MM.1S (cell line): Measurements from ENCODE around the gene CHCHD6.

Source experiments
- DNase-seq: peaks from one replicate; pipeline ENCODE4 v3.0.0-alpha.2; 2015
- H2AFZ ChIP-seq: fragments of 300-600 bp; sonication (generic); 2 replicates; pipeline ENCODE4 v1.6.0; 2016; ENCODE audit warnings: antibody characterized with exemption, low read length
- H3F3A ChIP-seq: fragments of 300-600 bp; sonication (generic); 2 replicates; pipeline ENCODE4 v1.6.1; 2016; ENCODE audit warnings: mild to moderate bottlenecking, antibody characterized with exemption, low read length, moderate library complexity, mixed read lengths; ENCODE audit not compliant: insufficient read depth
- H3K27ac ChIP-seq: fragments of 300-600 bp; sonication (generic); 2 replicates; pipeline ENCODE4 v1.5.1; 2016; ENCODE audit warnings: mild to moderate bottlenecking, low read length
- H3K27me3 ChIP-seq: fragments of 300-600 bp; sonication (generic); replicated peaks from 2 replicates; pipeline ENCODE4 v1.6.0; 2016; ENCODE audit warnings: low read length; ENCODE audit not compliant: insufficient read depth
- H3K36me3 ChIP-seq: fragments of 300-600 bp; sonication (generic); replicated peaks from 2 replicates; pipeline ENCODE4 v1.6.1; 2016; ENCODE audit warnings: mild to moderate bottlenecking, low read length, mixed read lengths; ENCODE audit not compliant: insufficient read depth
- H3K4me1 ChIP-seq: fragments of 300-600 bp; sonication (generic); 2 replicates; pipeline ENCODE4 v1.6.1; 2016; ENCODE audit warnings: low read length, mixed read lengths
- H3K4me2 ChIP-seq: fragments of 300-600 bp; sonication (generic); 2 replicates; pipeline ENCODE4 v1.6.0; 2016; ENCODE audit warnings: low read depth, low read length
- H3K4me3 ChIP-seq: fragments of 300-600 bp; sonication (generic); 2 replicates; pipeline ENCODE4 v1.5.1; 2016; ENCODE audit warnings: low read length, mixed read lengths
- H3K79me2 ChIP-seq: fragments of 300-600 bp; sonication (generic); 2 replicates; pipeline ENCODE4 v1.6.1; 2016; ENCODE audit warnings: mixed run types, low read length, mixed read lengths
- H3K9ac ChIP-seq: fragments of 300-600 bp; sonication (generic); 2 replicates; pipeline ENCODE4 v1.6.1; 2016; ENCODE audit warnings: low read length, mixed read lengths
- H3K9me2 ChIP-seq: fragments of 300-600 bp; sonication (generic); replicated peaks from 2 replicates; pipeline ENCODE4 v1.6.1; 2016; ENCODE audit warnings: mild to moderate bottlenecking, low read length, mixed read lengths; ENCODE audit not compliant: insufficient read depth
- H3K9me3 ChIP-seq: fragments of 300-600 bp; sonication (generic); replicated peaks from 2 replicates; pipeline ENCODE4 v1.6.1; 2016; ENCODE audit warnings: mild to moderate bottlenecking, low read length, mixed read lengths; ENCODE audit not compliant: insufficient read depth
- H4K20me1 ChIP-seq: fragments of 300-600 bp; sonication (generic); 2 replicates; pipeline ENCODE4 v1.6.1; 2016; ENCODE audit warnings: mild to moderate bottlenecking, low read length, moderate library complexity, mixed read lengths; ENCODE audit not compliant: insufficient read depth
- EZH2 ChIP-seq: fragments of 300-600 bp; sonication (generic); optimal IDR thresholded peaks from 2 replicates; pipeline ENCODE3; 2017; ENCODE audit warnings: low read depth, mild to moderate bottlenecking, antibody characterized with exemption, low read length, mixed read lengths
- EZH2phosphoT487 ChIP-seq: fragments of 300-600 bp; sonication (generic); IDR thresholded peaks from 2 replicates; pipeline ENCODE4 v1.6.1; 2018; ENCODE audit warnings: antibody characterized with exemption, low read length
- TF ChIP-seq, protein P1 (sequence below): fragments of 300-600 bp; sonication (generic); IDR thresholded peaks from 2 replicates; pipeline ENCODE4 v1.5.1; 2016; ENCODE audit warnings: antibody characterized with exemption, low read length, mixed read lengths

CHCHD6 gene

DNA sequence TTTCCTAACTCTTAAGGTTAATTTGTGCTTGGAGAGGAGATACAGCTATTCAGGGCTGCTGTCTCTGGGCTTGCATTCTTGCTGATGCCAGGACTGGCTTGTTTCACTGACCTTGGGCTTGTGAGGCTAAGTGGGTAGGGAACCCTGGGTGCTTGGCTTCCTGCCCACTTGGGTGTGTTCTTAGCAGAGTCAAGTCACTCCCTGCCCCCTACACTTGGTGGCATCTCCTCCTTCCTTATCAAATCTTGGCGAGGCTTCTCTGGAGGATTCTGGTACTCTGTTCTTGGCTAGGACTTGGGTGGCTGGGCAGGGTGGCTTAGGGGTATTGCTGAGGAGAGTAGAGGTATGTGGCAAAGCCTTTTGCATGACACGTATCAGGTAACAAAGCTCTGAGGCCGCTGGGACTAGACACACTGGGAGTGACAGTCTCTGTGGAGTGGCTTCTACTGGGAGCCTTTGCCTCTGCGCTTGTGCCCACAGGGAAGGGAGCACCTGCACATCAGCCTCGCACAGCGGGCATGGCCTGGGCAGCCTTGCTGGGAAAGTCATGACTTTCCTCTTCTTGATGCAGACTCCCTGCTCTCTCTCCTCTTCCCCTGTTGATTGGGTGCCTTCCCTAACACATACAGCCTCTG, 41.8 kb downstream of the CHCHD6 start:
- Histone ChIP-seq H3K27ac (no peak overlapping the region), H3K9me2 (no peaks in the 10 kb centered on the region), H2AFZ (no peak overlapping the region), H3F3A (no peaks in the 10 kb centered on the region), H3K9ac (no peak overlapping the region), H3K4me2 (no peak overlapping the region), H3K4me1 (no peaks in the 10 kb centered on the region), H4K20me1 (no peaks in the 10 kb centered on the region), H3K4me3 (no peak overlapping the region), H3K27me3 (no peaks in the 10 kb centered on the region), H3K9me3 (no peaks in the 10 kb centered on the region), H3K79me2 (no peaks in the 10 kb centered on the region), H3K36me3 (no peaks in the 10 kb centered on the region)
- no peak for DNase-seq
- TF ChIP-seq EZH2phosphoT487: no peak
- TF ChIP-seq, protein P1, sequence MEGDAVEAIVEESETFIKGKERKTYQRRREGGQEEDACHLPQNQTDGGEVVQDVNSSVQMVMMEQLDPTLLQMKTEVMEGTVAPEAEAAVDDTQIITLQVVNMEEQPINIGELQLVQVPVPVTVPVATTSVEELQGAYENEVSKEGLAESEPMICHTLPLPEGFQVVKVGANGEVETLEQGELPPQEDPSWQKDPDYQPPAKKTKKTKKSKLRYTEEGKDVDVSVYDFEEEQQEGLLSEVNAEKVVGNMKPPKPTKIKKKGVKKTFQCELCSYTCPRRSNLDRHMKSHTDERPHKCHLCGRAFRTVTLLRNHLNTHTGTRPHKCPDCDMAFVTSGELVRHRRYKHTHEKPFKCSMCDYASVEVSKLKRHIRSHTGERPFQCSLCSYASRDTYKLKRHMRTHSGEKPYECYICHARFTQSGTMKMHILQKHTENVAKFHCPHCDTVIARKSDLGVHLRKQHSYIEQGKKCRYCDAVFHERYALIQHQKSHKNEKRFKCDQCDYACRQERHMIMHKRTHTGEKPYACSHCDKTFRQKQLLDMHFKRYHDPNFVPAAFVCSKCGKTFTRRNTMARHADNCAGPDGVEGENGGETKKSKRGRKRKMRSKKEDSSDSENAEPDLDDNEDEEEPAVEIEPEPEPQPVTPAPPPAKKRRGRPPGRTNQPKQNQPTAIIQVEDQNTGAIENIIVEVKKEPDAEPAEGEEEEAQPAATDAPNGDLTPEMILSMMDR: no peak
- no peak for TF ChIP-seq EZH2

DNA sequence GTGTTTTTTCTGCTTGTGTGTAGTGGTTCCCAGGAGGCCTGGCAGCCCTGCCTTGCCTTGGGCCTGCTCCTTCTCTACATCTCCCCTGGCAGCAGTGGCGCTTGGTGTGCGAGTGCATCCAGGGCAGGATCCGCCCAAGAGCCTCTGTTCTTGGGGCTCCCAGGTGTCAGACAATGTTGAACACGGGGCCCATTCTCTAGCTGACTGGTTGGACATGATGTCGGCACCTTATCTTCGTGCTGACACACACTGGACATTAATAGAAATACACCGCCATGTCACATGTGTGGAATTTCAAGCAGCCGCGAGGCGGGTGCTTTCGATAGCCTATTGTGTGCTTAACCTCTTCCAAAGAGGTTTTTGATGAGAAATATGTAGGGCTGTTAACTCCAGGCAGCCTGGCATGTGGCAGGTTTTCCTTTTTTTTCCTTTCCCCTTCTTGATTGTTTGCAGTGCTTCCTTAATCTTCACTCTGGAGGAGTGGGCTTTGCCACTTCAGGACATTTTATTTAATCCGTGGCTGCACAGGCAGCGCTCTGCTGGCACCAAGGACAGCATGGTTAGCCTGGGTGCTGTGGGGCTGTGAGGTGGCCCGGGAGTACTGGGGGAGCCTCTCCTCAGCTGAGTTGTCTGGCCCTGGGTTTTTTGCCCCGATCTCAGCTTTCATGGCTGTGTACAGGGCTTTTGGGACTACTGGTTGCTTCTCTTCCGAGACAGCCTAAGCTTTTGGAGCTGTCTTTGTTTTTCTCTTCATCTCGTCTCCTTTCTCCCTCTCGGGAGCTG, 42.5 kb downstream of the CHCHD6 start:
- Histone ChIP-seq H3K27ac (no peak overlapping the region), H3K9me2 (no peaks in the 10 kb centered on the region), H3K9me3 (no peaks in the 10 kb centered on the region), H3K36me3 (no peaks in the 10 kb centered on the region), H3K4me2 (no peak overlapping the region), H2AFZ (no peak overlapping the region), H3K79me2 (no peaks in the 10 kb centered on the region), H3K4me1 (no peaks in the 10 kb centered on the region), H3F3A (no peaks in the 10 kb centered on the region), H3K27me3 (no peaks in the 10 kb centered on the region), H4K20me1 (no peaks in the 10 kb centered on the region), H3K4me3 (no peak overlapping the region), H3K9ac (no peak overlapping the region)
- no peak for DNase-seq
- TF ChIP-seq EZH2: no peak
- no peak for TF ChIP-seq EZH2phosphoT487
- TF ChIP-seq, protein P1: no peak

DNA sequence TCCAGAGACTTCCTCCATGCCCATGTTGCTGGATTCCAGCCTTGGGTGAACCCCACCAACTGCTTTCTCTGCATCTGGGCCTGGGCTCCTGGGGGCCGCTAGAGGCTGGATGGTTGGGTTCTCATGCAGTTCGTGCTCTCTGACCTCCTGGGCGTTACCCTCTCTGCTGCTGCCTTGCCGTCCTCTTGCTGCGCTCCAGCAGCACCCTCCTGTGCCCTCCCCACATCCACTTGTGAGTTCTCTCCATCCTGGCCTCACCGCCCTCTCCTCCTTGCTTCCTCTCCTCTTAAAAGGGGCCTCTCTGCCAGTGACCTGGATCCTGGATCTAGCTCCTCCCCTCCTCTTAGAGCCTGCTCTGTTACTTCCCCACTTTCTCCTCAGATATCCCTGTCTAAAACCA, 43.7 kb downstream of the CHCHD6 start:
- H3K9me2 ChIP-seq: no peaks in the 10 kb centered on the region
- H3K9ac ChIP-seq: no peak overlapping the region
- H3K4me2 ChIP-seq: no peak overlapping the region
- H4K20me1 ChIP-seq: no peaks in the 10 kb centered on the region
- H3K27me3 ChIP-seq: no peaks in the 10 kb centered on the region
- H2AFZ ChIP-seq: no peak overlapping the region
- no peak overlapping the region for H3K4me3 ChIP-seq
- no peaks in the 10 kb centered on the region for H3K9me3 ChIP-seq
- no peaks in the 10 kb centered on the region for H3K36me3 ChIP-seq
- H3K79me2 ChIP-seq: no peaks in the 10 kb centered on the region
- no peaks in the 10 kb centered on the region for H3K4me1 ChIP-seq
- no peak for TF ChIP-seq EZH2
- TF ChIP-seq, protein P1: no peak
- no peak for TF ChIP-seq EZH2phosphoT487
- DNase-seq: no peak
- H3K27ac ChIP-seq: no peak overlapping the region
- no peaks in the 10 kb centered on the region for H3F3A ChIP-seq
